ENCODE measurements around the gene OR5H14. TPM values are rescaled to one million over a fixed set of nuclear protein-coding genes. Genes with fewer than 3 reads are reported as not detected.

Gene OR5H14
- total and polyA plus RNA-seq, 2 of the 8 experiments (the other 6 are each of a cell fraction or from before 2014, with no cell fraction given), result not detected

DNA sequence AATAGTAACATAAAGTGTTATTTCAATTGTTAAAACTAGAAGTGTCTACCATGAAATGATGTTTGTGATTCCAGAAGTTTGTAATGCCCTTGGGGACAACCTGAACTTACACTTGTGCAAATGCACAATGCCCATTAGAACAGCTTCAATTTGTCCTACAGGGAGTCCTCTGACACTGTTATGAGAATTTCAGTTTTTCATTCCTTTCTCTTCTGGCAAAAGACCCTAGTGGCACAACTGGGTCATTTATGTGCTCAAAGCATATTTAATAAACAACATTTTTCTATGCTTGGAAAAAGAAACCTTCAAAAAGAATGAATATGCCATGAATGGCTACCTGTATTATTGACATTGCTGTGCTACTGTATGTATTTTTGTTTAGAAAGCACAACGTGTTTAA, 16.9 kb upstream of the OR5H14 start, which contains the start of gene OR5H1:
OR5H1 (plus strand) TSS at position 301 of the 400 bp plus-strand sequence. CDS start 1,977 bp downstream, outside the sequence.
- peak; percentile 62 for FAIRE-seq
- H4K8ac ChIP-seq (ENCODE audit: extremely low read depth, insufficient read depth, low read length), result no peak within 1 kb of the TSS
- no peak within 1 kb of the TSS for H2BK120ac ChIP-seq (replicated peaks; ENCODE audit: low read depth, low read length)
- no peak within 1 kb of the TSS for H2BK5ac ChIP-seq (ENCODE audit: low read depth, low read length)
- H2BK20ac ChIP-seq (ENCODE audit: low read length), result no peak within 1 kb of the TSS
- no peak within 1 kb of the TSS for H3K23ac ChIP-seq (ENCODE audit: insufficient read length)
- no peak for TF ChIP-seq NANOG (IDR thresholded peaks at IDR 0.05; ENCODE audit: insufficient read depth, low read depth, low read length, poor library complexity, severe bottlenecking)
- TF ChIP-seq SUZ12 (IDR thresholded peaks at IDR 0.05; ENCODE audit: low read length), result no peak
- no peak for TF ChIP-seq KDM4A (IDR thresholded peaks at IDR 0.05; ENCODE audit: low read depth, low read length, severe bottlenecking)
- no peaks in the 10 kb centered on the region for H3K36me3 ChIP-seq (ENCODE audit: control insufficient read depth in 2 of 4, insufficient read depth in 4 of 4, low read length in 3 of 4)
- ChIA-PET CTCF (ENCODE audit: partially characterized antibody) (no interaction called here), POLR2A (ENCODE audit: partially characterized antibody) (no interaction called here)
- H2AK5ac ChIP-seq (ENCODE audit: low read depth, low read length), result no peak within 1 kb of the TSS
- H3K27ac ChIP-seq (ENCODE audit: low read depth, low read length), result no peak within 1 kb of the TSS
- H3K4me3 ChIP-seq (ENCODE audit: extremely low read depth in 1 of 4, insufficient read depth in 2 of 4, low read depth in 3 of 4, low read length in 4 of 4), result no peak within 1 kb of the TSS
- no peaks in the 10 kb centered on the region for H3K27me3 ChIP-seq (replicated peaks in 1 of 4; ENCODE audit: control insufficient read depth in 3 of 4, extremely low read depth in 1 of 4, insufficient read depth in 3 of 4, low read length in 3 of 4)
- H3K4ac ChIP-seq (replicated peaks; ENCODE audit: insufficient read length, low read depth, low read length), result no peak within 1 kb of the TSS
- no peaks in the 10 kb centered on the region for H3K79me2 ChIP-seq (ENCODE audit: control insufficient read depth in 1 of 2, insufficient read depth in 2 of 2, low read length in 2 of 2)
- 92% methylated on average over 1 of the region's 1 CpG; no CpG with 5 or more reads in 1 of the 2 experiments for WGBS, 2 experiments (ENCODE audit: extremely low coverage in 1 of 2, insufficient coverage in 1 of 2, insufficient read length in 1 of 2, insufficient replicate concordance in 2 of 2, low coverage in 1 of 2, low lambda C conversion rate in 2 of 2, missing lambda C conversion rate in 1 of 2)
- H2BK15ac ChIP-seq (ENCODE audit: low read length), result no peak within 1 kb of the TSS
- H3K56ac ChIP-seq (replicated peaks; ENCODE audit: insufficient read length, low read depth, low read length), result no peak within 1 kb of the TSS
- no peak within 1 kb of the TSS for H3K4me2 ChIP-seq (ENCODE audit: insufficient read depth in 1 of 2, low read depth in 2 of 2, low read length in 2 of 2)
- no peaks in the 10 kb centered on the region for H3K23me2 ChIP-seq (ENCODE audit: low read depth, low read length)
- H3K79me1 ChIP-seq (ENCODE audit: low read depth, low read length), result no peaks in the 10 kb centered on the region
- H4K5ac ChIP-seq (ENCODE audit: insufficient read length, low read depth, low read length), result no peak within 1 kb of the TSS
- no peak within 1 kb of the TSS for H3K14ac ChIP-seq (ENCODE audit: insufficient read length)
- no peak within 1 kb of the TSS for H2BK12ac ChIP-seq (ENCODE audit: low read depth, low read length)
- no peaks in the 10 kb centered on the region for H3K4me1 ChIP-seq (replicated peaks in 1 of 4; ENCODE audit: control insufficient read depth in 3 of 4, insufficient read depth in 4 of 4, low read length in 3 of 4)
- H3K9me3 ChIP-seq (ENCODE audit: insufficient read depth in 2 of 2, low read depth in 1 of 2, low read length in 1 of 2), result no peaks in the 10 kb centered on the region
- no peak within 1 kb of the TSS for H4K91ac ChIP-seq (replicated peaks; ENCODE audit: insufficient read length, low read length)
- no peak within 1 kb of the TSS for H2AFZ ChIP-seq (ENCODE audit: low read length)
- no peak within 1 kb of the TSS for H3K9ac ChIP-seq (replicated peaks in 1 of 4; ENCODE audit: extremely low read depth in 1 of 4, low read depth in 3 of 4, low read length in 3 of 4)
- H3K18ac ChIP-seq (ENCODE audit: extremely low read depth, low read length), result no peak within 1 kb of the TSS
- no peaks in the 10 kb centered on the region for H4K20me1 ChIP-seq (replicated peaks in 1 of 2; ENCODE audit: control insufficient read depth in 1 of 2, insufficient read depth in 2 of 2, low read length in 2 of 2)
- DNase-seq (ENCODE audit: low read depth in 1 of 2, low spot score in 2 of 2), result no peak
